Mesenchymal stem cell (in vitro differentiated cells and primary cell): Measurements from ENCODE around the gene MIA.
A peak's percentile ranks its signal among the peaks of the same experiment; 100 is the strongest.

Experiments used
- DNase-seq: peaks from one replicate; pipeline ENCODE4 v3.0.0-alpha.2; 2013
- H2AFZ ChIP-seq: one replicate; pipeline ENCODE4 v1.6.1; 2013; ENCODE audit warnings: low read depth, mild to moderate bottlenecking, control low read depth, inconsistent platforms, low read length, moderate library complexity
- H2AK5ac ChIP-seq: 2 replicates; pipeline ENCODE4 v1.6.1; 2013; ENCODE audit warnings: low read length, moderate library complexity, mild to moderate bottlenecking, inconsistent platforms; ENCODE audit not compliant: severe bottlenecking
- H2BK120ac ChIP-seq: one replicate; pipeline ENCODE4 v1.6.1; 2013; ENCODE audit warnings: low read depth, mild to moderate bottlenecking, inconsistent platforms, low read length, moderate library complexity
- H2BK12ac ChIP-seq, 2 experiments: one replicate each; pipeline ENCODE4 v1.6.1; 2013; ENCODE audit warnings: inconsistent platforms in 2 of 2, low read length in 2 of 2, mild to moderate bottlenecking in 2 of 2, moderate library complexity in 2 of 2, control low read depth in 1 of 2
- H2BK15ac ChIP-seq: one replicate; pipeline ENCODE4 v1.6.1; 2013; ENCODE audit warnings: mild to moderate bottlenecking, low read depth, inconsistent platforms; ENCODE audit not compliant: poor library complexity, severe bottlenecking
- H2BK5ac ChIP-seq: 2 replicates; pipeline ENCODE4 v1.6.1; 2013; ENCODE audit warnings: low read depth, mild to moderate bottlenecking, low read length, control low read depth, inconsistent platforms; ENCODE audit not compliant: poor library complexity, severe bottlenecking
- H3K14ac ChIP-seq, 2 experiments: one replicate each; pipeline ENCODE4 v1.6.1; 2013; ENCODE audit warnings: inconsistent platforms in 2 of 2, low read length in 2 of 2, control low read depth in 1 of 2, mild to moderate bottlenecking in 1 of 2, moderate library complexity in 1 of 2
- H3K18ac ChIP-seq, 2 experiments: one replicate each; pipeline ENCODE4 v1.6.1; 2013; ENCODE audit warnings: inconsistent platforms in 2 of 2, low read length in 2 of 2, control low read depth in 1 of 2, low read depth in 1 of 2, mild to moderate bottlenecking in 1 of 2
- H3K23ac ChIP-seq, 2 experiments: one replicate each; pipeline ENCODE4 v1.6.1; 2013; ENCODE audit warnings: inconsistent platforms in 2 of 2, low read length in 2 of 2, mild to moderate bottlenecking in 2 of 2, moderate library complexity in 2 of 2, control low read depth in 1 of 2
- H3K27ac ChIP-seq: 2 replicates; pipeline ENCODE4 v1.5.1; 2013; ENCODE audit warnings: mild to moderate bottlenecking, moderate library complexity, low read length, control low read depth, inconsistent platforms; ENCODE audit not compliant: poor library complexity, severe bottlenecking
- H3K27me3 ChIP-seq, 2 experiments: 2 replicates each; pipeline versions ENCODE4 v1.6.1 to v1.7.0; 2013; ENCODE audit warnings: low read length in 2 of 2, mild to moderate bottlenecking in 2 of 2, moderate library complexity in 2 of 2, control low read depth in 1 of 2, inconsistent platforms in 1 of 2; ENCODE audit not compliant: control insufficient read depth in 1 of 2, insufficient read depth in 1 of 2
- H3K36me3 ChIP-seq, 2 experiments: 2 replicates each; pipeline versions ENCODE4 v1.6.1 to v1.7.0; 2013; ENCODE audit warnings: low read length in 2 of 2, control low read depth in 1 of 2, inconsistent platforms in 1 of 2, low read depth in 1 of 2, mild to moderate bottlenecking in 1 of 2; ENCODE audit not compliant: insufficient read depth in 2 of 2, control insufficient read depth in 1 of 2
- H3K4ac ChIP-seq, 2 experiments: one replicate each; pipeline ENCODE4 v1.6.1; 2013; ENCODE audit warnings: inconsistent platforms in 2 of 2, low read length in 2 of 2, mild to moderate bottlenecking in 2 of 2, moderate library complexity in 2 of 2, control low read depth in 1 of 2, low read depth in 1 of 2
- H3K4me1 ChIP-seq: 2 replicates; pipeline ENCODE4 v1.6.1; 2013; ENCODE audit warnings: low read depth, low read length, control low read depth; ENCODE audit not compliant: control insufficient read depth, insufficient read depth
- H3K4me2 ChIP-seq: 2 replicates; pipeline ENCODE4 v1.6.1; 2013; ENCODE audit warnings: low read length, mild to moderate bottlenecking, inconsistent platforms; ENCODE audit not compliant: poor library complexity, severe bottlenecking
- H3K4me3 ChIP-seq, 2 experiments: 2 replicates each; pipeline versions ENCODE4 v1.5.1 to v1.7.0; 2013; ENCODE audit warnings: low read length in 2 of 2, mild to moderate bottlenecking in 2 of 2, control low read depth in 1 of 2, low read depth in 1 of 2; ENCODE audit not compliant: insufficient read depth in 1 of 2
- H3K79me1 ChIP-seq: replicated peaks from 2 replicates; pipeline ENCODE4 v1.6.1; 2013; ENCODE audit warnings: mild to moderate bottlenecking, control low read depth, low read length, inconsistent platforms; ENCODE audit not compliant: poor library complexity, severe bottlenecking
- H3K9ac ChIP-seq: 2 replicates; pipeline ENCODE4 v1.7.0; 2013; ENCODE audit warnings: mild to moderate bottlenecking, low read length, moderate library complexity
- H3K9me3 ChIP-seq: 2 replicates; pipeline ENCODE4 v1.7.0; 2013; ENCODE audit warnings: mild to moderate bottlenecking, low read length; ENCODE audit not compliant: control insufficient read depth
- H4K8ac ChIP-seq: one replicate; pipeline ENCODE4 v1.6.1; 2013; ENCODE audit warnings: inconsistent platforms, mild to moderate bottlenecking, low read length, moderate library complexity
- H4K91ac ChIP-seq: one replicate; pipeline ENCODE4 v1.6.1; 2013; ENCODE audit warnings: mild to moderate bottlenecking, low read length, inconsistent platforms
- WGBS: methylation state at CpG from one replicate; pipeline ENCODE4 v1.1.7; 2013; ENCODE audit warnings: mixed read lengths; 5-methylcytosine and 5-hydroxymethylcytosine counted together

MIA gene

DNA sequence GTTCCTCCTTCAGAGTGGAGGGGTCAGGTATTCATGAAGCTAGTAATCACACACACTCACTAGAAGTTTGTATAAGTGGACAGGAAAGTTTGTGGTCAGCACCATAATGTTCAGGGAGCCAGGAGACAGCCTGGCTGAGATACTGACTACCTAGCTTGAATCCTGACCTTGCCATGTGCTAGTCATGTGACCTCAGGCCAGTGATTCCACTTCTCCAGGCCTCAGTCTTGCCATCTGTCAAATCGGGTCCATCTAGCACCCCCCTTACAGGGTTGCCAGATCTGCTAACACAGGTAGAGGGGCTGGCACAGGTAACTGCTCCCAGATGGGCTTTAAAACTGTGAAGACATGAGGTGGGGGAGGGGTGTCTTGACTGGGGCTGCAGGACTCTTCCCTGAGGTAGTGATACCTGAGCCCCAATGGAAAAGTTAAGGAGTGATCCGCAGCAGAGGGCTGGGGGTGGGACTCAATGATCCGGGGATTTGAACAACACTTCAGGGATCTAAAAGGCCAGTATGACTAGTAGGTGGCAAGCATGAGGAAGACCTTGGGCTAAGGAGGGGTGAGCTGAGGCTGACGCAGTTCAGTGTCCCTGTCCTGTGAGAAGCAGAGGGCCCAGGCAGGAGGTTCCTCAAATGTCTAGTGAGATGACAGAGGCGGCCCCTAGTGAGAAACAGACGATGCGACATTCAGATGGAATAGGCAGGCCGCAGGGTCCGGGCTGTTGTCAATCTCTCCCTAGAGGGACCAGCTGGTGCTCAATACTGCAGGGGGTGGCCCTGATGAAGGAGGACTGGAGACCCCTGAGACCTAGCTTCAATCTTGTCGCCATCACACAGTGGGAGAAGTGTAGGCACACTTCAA lies 33.6 kb upstream of the MIA start:
- Histone ChIP-seq H3K4ac (no peak overlapping the region), H3K4me1 (peaks cover 19% of the 10 kb centered on the region), H3K9me3 (no peaks in the 10 kb centered on the region), H3K4me3 (no peak overlapping the region), H2BK5ac (no peak overlapping the region), H3K36me3 (peaks cover 40 to 49% of the 10 kb centered on the region in 2 experiments), H3K79me1 (peaks cover 4% of the 10 kb centered on the region), H3K23ac (no peak overlapping the region), H3K9ac (peak overlapping the region; percentile 95), H3K4me2 (no peak overlapping the region), H2BK120ac (no peak overlapping the region), H4K91ac (no peak overlapping the region), H3K14ac (no peak overlapping the region), H3K27ac (no peak overlapping the region), H2AK5ac (no peak overlapping the region), H3K27me3 (no peaks in the 10 kb centered on the region), H3K18ac (no peak overlapping the region), H4K8ac (no peak overlapping the region), H2AFZ (no peak overlapping the region), H2BK12ac (peak overlapping the region in 1 of 2 experiments; percentile 15), H2BK15ac (no peak overlapping the region)
- no peak for DNase-seq
- 89% methylated on average over 10 of the region's 10 CpGs for WGBS

DNA sequence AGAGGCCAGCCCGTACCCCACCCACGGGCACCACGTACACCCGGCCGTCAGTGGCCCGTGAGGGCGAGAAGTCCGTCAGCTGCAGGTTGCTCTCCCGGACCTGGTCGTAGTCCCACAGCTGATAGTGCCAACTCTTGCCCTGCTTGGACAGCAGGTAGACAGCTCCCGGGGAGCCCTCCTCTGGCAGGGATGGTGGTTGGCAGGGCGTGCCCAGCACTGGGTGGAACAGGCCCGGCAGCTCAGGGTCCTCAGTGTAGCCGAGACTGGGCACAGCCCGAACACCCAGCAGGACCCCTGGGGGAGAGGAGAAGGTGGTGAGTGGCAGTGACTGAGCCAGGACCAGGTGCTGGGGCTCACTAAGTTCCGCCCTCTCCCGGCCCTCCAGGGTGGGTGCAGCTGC lies 32.8 kb upstream of the MIA start:
- Histone ChIP-seq H3K9ac (no peak overlapping the region), H2AFZ (no peak overlapping the region), H4K91ac (no peak overlapping the region), H3K18ac (no peak overlapping the region), H3K4me3 (no peak overlapping the region), H2BK12ac (peak overlapping the region in 1 of 2 experiments; percentile 15), H3K9me3 (no peaks in the 10 kb centered on the region), H2BK5ac (no peak overlapping the region), H4K8ac (no peak overlapping the region), H3K23ac (no peak overlapping the region), H3K27me3 (no peaks in the 10 kb centered on the region), H3K14ac (no peak overlapping the region), H3K27ac (no peak overlapping the region), H3K4me2 (no peak overlapping the region), H3K79me1 (peaks cover 4% of the 10 kb centered on the region), H2BK120ac (no peak overlapping the region), H2BK15ac (no peak overlapping the region), H3K4ac (no peak overlapping the region), H3K36me3 (peaks cover 33 to 41% of the 10 kb centered on the region in 2 experiments), H3K4me1 (peaks cover 19% of the 10 kb centered on the region), H2AK5ac (no peak overlapping the region)
- WGBS, result 96% methylated on average over 17 of the region's 17 CpGs
- no peak for DNase-seq

DNA sequence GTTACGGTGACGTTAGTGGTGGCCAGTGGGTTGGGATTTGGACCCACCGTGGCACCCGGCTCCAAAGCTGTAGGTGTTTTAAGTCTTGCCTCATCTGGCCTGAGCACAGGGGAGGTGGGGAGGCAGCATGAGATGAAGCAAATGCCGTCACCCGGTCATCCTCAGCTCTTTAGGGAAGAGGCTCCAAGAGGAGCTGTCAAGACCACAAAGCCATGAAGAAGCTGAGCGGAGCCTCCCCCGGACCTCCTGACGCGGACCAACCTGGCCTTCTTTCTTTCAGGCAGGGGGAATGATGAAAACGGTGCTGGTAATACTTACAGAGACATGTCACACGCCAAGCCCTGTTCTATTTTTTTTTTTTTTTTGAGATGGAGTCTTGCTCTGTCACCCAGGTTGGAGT lies 32.4 kb upstream of the MIA start:
- Histone ChIP-seq H3K9ac (no peak overlapping the region), H3K27ac (no peak overlapping the region), H3K4me3 (no peak overlapping the region), H2AK5ac (no peak overlapping the region), H2BK12ac (no peak overlapping the region), H3K14ac (no peak overlapping the region), H2BK5ac (no peak overlapping the region), H2BK15ac (no peak overlapping the region), H3K9me3 (no peaks in the 10 kb centered on the region), H3K4me1 (peaks cover 19% of the 10 kb centered on the region), H3K36me3 (peaks cover 30 to 38% of the 10 kb centered on the region in 2 experiments), H3K79me1 (peaks cover 6% of the 10 kb centered on the region), H3K27me3 (no peaks in the 10 kb centered on the region), H3K4me2 (no peak overlapping the region), H4K8ac (no peak overlapping the region), H2AFZ (no peak overlapping the region), H3K18ac (no peak overlapping the region), H3K4ac (no peak overlapping the region), H2BK120ac (no peak overlapping the region), H3K23ac (no peak overlapping the region), H4K91ac (no peak overlapping the region)
- no peak for DNase-seq
- WGBS, result 96% methylated on average over 12 of the region's 12 CpGs

DNA sequence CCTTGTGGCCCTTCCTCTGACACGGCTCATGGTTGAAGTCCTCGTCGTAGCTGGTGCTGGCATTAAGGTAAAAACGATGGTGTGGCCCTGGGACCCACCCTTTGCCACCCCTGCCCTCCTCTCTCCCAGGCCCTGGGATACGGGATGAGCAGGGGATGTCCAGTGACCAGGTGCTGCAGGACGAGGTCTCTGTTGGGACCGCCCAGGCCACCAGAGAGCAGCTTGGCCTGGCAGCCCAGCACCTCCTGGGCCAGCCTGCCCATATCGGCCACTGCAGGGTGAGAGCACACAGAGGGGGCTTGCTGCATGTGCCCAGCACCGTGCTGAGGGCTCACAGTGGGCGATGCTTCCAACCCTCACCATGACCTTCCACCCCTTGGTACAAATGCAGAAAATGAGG lies 31.4 kb upstream of the MIA start:
- Histone ChIP-seq H3K4me1 (peaks cover 23% of the 10 kb centered on the region), H3K9me3 (no peaks in the 10 kb centered on the region), H3K4me2 (no peak overlapping the region), H3K36me3 (peaks cover 23 to 36% of the 10 kb centered on the region in 2 experiments), H3K27me3 (no peaks in the 10 kb centered on the region), H4K91ac (peak overlapping the region; percentile 57), H2BK15ac (no peak overlapping the region), H2BK5ac (no peak overlapping the region), H3K79me1 (peaks cover 13% of the 10 kb centered on the region), H2BK120ac (no peak overlapping the region), H3K27ac (no peak overlapping the region), H2AFZ (no peak overlapping the region), H3K4ac (peak overlapping the region in 1 of 2 experiments; percentile 20), H4K8ac (no peak overlapping the region), H3K18ac (peak overlapping the region; percentile 5 to 37), H2AK5ac (peak overlapping the region; percentile 71), H3K23ac (no peak overlapping the region), H3K4me3 (no peak overlapping the region), H2BK12ac (peak overlapping the region; percentile 61 to 80), H3K14ac (no peak overlapping the region), H3K9ac (no peak overlapping the region)
- DNase-seq, result no peak
- 94% methylated on average over 10 of the region's 10 CpGs for WGBS
